Hematopoietic multipotent progenitor cell treated with erythropoietin and hydrocortisone succinate and interleukin-3 and kit ligand, for 6 days (in vitro differentiated cells): ENCODE data around the gene TSACC.
"Not testable (repeated sequence)": the region's sequence is repeated elsewhere in the genome, so short reads cannot be mapped to it uniquely, and the experiment has no call there.

Source experiments
- DNase-seq: peaks from one replicate; pipeline ENCODE4 v3.0.0-alpha.2; 2015

Gene TSACC

DNA sequence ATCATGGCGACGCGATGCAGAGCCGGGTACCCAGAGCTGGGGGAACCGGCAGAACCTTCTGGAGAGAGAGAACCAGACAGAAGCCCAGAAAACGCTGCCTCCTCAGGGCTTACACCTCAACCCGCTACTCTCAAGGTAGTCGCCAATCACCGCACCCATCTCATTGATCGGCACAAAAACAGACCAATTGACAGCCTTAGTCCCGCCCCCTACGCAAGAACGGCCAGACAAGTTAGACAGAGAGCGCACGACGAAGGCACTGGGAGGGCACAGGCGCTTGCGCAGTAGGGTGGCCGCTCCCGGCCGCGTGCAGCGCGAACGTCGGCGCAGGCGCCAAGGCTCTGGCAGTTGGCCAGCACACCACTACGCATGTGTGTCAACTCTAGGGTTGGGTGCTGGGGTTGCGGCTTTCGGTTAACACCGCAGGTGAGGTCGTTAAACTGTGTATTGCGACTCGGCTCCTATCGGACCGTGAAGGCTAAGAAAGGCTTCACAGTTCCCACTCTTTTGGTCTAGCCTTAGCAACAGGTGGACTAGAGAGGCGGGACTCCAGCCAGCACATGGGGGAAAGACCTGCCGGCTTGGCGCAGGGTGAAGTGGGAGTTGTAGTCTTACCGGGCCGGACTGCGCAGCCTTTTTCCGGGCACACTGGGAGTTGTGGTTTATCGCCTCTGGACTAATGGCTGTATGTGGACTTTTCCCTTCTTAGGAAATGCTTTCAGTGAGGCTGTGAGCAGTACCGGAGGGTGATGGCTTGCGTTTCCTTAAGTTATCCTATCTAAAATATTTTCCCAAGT is at the start of gene TSACC, which contains the start of gene CCT3:
Gene TSACC (plus strand): TSS at position 347 of the 797 bp plus-strand sequence. CDS start 1,232 bp downstream, outside the sequence.
Gene CCT3 (minus strand): TSS at position 113 of the 797 bp plus-strand sequence. CDS start 108 bp downstream, at position 5.
- DNase-seq: peak; percentile 100

DNA sequence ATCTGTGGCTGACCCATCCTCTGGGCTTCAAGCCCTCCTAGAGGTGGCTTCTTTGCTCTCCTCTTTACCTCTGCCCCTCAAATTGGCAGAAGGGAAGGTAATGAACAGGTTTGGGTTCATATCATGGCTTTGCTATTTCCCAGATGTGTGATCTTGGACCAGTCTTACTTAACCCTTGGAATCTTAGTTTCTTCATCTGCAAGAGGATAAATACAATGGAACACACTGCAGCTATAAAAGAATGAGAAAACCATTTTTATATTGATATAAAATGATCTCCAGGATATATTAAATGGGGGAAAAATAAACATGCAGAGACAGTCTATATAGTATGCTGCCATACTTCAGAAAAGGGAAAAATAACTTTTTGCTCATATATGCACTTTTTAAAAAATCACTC is 48.5 kb upstream of the TSACC start:
- DNase-seq: no peak

DNA sequence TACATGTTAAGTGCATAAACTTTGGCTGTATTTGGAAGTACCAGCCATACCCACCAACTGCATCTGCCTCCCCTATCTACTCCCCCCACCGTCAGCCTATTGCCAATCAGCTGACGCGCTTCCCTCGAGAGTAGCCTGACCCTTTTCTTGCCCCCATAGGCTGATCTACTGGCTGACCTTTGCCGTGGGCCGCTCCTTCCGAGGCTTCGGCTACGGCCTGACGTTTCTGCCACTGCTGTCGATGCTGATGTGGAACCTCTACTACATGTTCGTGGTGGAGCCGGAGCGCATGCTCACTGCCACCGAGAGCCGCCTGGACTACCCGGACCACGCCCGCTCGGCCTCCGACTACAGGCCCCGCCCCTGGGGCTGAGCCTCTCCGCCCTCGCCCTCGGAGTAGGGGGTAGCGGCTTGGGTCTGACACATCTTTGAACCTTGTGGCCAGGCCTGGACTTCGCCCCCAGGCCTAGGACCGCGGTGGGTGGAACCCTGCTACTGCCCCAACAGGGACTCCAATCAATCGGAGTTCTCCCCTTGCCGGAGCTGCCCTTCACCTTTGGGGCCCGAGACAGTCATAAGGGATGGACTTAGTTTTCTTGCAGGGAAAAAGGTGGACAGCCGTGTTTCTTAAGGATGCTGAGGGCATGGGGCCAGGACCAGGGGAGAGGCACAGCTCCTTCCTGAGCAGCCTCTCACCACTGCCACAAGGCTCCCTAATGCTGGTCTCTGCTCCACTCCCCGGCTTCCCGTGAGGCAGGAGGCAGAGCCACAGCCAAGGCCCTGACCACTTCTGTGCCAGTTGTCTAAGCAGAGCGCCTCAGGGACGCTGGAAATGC is 46.9 kb upstream of the TSACC start:
- DNase-seq: peak; percentile 91

DNA sequence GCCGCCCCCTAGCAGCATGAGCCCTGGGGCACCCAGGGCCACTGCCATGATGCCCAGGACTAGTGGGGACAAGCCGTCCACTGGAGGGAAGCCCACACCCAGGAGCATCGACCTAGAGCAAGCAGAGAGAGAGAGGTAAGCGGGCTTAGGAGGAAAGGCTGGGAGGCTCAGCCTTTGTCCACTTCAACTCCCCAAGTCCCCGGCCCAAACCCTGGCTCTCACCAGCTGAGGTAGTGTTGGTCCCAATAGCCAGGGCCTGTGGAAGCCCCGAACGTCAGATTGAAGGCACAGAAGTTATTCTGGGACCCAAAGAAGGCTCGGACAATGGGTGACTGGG is 45.3 kb upstream of the TSACC start:
- DNase-seq: no peak

DNA sequence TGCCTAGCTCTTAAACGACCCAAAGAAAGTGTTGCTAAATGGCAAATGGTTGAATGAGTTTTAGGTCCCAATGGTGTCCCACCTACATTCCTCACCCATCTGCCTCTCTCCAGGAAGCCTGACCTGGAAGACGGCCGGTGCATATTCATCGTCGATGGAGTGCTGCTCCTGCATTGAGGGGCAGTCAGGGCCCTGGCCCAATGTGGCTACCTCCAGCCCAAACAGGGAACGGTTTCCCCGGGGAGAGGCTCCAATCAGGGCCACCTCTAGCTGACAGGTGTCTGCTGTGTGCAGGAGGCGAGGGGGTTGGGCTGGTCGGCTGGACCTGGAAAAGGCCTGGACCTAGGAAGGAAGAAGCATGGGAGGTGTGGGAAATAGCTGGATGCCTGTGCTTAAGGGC is 44.4 kb upstream of the TSACC start:
- no peak for DNase-seq

DNA sequence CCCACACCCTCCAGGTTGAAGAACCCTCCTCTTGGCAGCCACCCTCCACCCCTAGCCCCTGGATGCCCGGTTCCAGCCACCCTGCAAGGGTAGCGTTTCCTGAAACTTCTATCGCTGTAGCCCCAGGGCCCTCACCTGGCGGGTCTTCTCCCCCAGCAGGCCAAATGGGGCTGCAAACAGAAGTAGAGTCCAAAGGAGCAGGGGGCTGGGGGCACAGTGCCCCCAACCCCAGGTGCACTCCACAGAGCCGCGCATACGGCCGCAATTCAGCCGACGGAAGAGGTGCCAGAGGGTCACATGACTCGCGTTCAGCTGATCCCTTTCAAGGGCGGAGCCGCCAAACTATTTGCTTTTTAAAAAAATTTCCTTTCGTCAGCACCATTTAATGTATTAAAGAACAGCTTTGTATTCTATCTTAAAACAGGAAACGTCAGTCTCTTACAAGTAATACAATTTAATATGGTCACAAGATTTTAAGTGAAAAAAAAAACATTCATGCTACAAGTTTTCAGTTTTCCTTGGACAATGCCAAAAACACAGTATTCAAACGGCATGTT is 42.9 kb upstream of the TSACC start, which contains the start of gene GLMP:
Gene GLMP (minus strand): TSS at position 289 of the 557 bp plus-strand sequence. CDS start 34 bp downstream, at position 255.
- peak; percentile 87 for DNase-seq

DNA sequence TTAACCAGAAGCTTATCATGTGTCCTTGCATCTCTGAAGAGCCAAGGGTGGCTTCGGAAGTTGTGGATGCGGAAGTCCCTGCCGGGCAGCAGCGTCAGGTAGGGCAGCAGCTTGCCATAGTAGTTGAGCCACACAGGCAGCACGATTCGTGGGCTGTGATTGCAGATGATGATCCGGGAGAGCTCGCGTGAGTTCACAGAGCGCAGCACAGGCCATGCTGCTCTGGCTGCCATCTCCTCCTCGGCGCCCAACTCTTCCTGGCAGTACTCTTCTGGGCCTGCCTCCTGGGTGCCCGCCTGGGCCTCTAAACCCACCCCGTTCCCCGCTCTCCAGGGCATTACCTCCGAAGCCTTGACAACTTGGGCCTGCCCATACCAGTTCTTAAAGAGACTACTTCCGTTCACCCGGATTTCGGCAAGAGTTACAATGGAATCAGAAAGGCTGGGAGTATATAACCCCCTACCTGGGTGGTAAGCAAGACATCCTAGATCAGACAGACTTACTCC is 39.4 kb upstream of the TSACC start, which contains the start of gene VHLL:
Gene VHLL (minus strand): TSS at position 456 of the 506 bp plus-strand sequence. CDS start 118 bp downstream, at position 338.
- no peak for DNase-seq

DNA sequence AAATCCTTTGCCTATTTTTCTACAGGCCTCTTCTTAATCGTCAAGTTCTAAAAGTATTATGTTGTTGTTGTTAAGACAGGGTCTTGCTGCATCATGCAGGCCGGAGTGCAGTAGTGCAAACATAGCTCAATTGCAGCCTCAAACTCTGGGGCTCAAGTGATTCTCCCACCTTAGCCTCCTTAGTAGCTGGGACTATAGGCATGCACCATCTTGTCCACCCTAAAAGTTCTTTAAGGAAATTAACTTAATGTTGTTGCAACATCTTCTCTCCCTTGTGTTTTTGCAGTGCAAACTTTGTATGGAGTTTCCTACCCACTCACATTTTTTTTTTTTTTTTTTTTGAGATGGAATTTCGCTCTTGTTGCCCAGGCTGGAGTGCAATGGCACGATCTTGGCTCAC is 35.1 kb upstream of the TSACC start:
- DNase-seq: no peak

DNA sequence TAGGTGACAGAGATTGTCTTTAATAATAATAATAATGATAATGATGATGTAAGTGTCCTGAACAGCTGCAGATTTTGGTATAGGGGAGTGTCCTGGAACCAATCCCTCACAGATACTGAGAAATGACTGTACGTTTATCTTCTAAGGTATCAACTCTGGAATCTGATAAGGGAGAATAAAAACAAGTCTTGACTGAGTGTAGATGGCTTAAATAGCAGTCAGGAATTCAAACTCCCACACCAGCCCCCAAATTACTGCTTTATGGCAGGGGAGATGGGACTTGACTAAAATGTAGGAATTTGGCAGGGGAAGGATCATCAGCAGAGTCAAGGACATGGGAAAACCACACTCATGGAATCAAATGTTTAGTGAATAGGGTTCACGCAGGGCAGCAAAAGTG is 33.1 kb upstream of the TSACC start:
- DNase-seq: no peak

DNA sequence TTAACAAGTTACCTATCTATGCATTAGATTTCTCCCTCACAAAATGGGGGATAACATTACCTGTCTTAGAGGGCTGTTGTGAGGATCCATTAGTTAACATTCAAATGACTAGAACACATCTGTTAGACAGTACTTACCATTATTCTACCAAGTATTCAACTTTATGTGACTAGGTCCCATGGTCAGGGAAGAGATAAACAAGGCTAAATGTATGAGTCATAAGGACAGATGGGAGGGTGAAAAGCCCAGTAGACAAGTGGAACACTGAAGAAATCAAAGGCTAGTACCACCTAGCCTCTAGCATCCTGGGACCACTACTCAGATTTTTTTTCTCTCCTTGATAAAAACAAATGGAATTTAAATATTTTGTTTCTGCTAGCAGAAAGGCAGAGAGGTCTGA is 30.2 kb upstream of the TSACC start:
- no peak for DNase-seq

DNA sequence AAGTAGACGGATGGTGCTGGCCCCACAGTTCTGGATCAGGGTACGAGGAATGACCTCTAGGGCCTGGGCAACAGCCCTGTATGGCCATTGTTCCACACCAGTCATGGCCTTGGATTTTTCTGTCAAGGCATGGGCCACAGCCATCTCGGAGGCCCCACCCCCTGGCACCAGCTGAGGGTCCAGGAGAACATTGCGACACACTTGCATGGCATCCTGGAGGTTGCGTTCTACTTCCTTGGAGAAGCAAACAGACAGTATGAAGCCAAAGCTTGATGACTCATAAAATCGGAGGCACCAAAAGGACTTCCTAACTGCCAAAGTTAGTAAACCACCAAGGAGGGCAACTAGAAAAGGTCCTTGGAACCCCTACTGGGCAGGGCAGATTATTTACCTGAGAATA is 27.4 kb upstream of the TSACC start:
- peak; percentile 23 for DNase-seq

DNA sequence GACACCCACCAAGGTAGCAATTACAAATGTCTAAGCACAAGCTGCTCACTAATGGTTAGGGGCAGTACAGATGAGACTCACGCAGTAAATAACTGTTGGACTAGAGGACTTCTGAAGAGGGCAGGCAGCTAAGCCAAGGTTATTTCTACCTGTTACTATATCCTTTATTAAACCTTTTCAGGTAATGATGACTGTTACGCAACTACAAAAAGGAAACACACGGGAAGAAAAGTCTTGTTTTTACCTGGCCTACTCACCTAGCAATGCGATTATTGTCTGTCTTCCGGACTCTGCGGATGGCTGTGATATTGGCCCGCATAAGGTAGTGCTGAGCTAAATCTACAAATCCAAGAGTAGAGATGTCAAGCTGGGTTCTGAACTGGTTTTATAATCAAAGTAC is 21.4 kb upstream of the TSACC start:
- no peak for DNase-seq

DNA sequence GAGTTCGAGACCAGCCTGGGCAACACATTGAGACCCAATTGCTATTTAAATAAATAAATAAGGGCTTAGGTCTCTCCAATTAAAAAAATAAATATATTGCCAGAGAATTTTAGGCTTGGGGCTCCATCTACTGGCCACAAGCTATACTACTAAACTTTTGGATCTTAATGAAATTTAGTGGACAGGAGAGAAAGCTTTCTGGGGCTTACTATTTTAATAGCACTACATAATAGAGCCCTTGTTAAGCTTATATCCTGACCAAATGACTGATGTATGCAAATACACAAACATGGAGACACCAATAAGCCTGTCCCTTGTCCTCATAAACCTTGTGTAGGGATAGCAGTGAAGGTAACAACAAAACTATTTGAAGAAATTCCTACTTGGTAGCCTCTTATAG is 18.7 kb upstream of the TSACC start:
- DNase-seq: peak; percentile 67

DNA sequence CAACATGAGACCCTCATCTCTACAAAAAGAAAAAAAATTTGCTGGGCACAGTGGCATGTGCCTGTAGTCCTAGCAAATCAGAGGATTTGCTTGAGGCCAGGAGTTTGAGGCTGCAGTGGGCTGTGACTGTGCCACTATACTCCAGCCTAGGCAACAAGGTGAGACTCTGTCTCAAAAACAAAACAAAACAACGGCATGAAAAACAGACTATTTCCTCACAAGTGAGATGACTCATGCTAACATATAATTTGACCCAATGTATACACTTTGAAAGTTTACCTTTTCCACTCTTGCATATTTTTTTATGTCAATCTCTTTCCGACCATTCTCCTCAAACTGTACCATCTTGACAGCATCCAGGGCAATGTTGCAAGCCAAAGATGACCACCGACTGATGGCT is 17.8 kb upstream of the TSACC start:
- no peak for DNase-seq

DNA sequence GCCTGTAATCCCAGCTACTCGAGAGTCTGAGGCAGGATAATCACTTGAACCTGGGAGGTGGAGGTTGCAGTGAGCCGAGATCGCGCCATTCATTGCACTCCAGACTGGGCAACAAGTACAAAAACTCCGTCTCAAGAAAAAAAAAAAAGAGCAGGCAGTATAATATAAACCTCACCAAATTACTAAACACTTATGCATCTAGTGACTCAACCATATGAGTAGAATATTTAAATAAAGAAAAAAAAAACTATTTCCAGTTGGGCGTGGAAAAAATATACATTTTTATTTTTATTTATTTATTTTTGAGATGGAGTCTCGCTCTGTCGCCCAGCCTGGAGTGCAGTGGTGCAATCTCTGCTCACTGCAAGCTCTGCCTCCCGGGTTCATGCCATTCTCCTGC is 15.1 kb upstream of the TSACC start:
- DNase-seq: not testable (repeated sequence)

DNA sequence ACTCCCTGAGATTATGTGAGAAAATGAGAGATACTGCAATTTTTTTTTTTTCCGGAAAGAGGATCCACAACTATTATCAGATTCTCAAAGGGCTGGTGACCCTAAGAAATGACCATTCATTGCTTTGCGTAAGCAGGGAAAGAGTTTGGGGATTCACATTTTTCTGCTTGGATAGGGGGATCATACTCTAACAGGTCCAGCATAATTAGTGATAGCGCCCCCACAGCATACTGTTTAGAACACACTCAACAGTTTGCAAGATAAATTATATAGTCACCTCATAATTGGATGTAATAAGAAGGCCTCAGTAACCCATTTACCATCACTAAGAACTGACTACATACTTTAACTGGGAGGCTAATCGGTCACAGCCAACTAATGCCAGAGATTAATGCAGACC is 2.1 kb upstream of the TSACC start:
- DNase-seq: peak; percentile 79

DNA sequence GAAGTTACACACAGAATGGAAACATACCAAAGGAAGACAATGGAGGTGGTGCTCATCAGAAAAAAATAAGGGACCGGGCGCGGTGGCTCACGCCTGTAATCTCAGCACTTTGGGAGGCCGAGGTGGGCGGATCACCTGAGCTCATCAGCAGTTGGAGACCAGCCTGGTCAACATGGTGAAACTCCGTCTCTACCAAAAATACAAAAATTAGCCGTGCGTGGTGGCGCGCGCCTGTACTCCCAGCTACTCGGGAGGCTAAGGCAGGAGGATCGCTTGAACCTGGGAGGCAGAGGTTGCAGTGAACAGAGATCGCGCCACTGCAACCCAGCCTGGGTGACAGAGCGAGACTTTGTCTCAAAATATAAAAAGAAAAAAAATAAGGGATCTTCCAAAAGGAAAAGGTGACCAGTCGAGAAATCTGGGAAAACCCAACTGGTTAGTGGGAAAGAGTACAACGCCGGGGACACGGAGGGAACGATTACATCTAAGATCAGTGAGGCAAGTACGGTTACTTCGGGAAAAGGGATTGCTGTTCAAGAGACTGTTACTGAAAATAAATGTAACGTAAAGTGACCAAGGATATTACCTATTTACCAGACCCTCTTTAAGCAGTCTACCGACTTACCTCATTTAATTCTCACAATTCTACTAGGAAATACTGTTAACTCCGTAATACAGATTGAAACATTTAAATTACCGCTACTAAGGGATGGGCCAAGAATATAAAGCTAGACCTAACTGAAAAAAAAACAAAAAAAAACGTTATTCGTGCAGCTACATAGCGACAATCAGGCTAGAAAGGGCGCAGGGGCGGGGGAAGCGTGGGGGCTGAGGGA is 1.1 kb upstream of the TSACC start:
- DNase-seq: no peak

DNA sequence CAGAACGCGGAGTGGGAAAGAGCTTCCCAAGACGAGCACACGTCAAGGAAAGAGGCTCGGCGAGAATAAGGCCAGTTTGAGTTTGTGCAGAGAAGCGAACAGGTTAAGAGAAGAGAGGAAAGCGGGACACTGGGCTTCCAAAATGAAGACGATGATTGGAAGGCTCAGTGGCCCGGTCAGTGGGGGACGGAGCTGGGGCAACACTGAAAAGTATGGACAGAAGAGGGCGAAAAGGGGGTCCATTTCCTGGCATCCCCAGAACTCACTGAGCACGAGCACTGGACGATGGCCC is 492 bp upstream of the TSACC start:
- DNase-seq: no peak

DNA sequence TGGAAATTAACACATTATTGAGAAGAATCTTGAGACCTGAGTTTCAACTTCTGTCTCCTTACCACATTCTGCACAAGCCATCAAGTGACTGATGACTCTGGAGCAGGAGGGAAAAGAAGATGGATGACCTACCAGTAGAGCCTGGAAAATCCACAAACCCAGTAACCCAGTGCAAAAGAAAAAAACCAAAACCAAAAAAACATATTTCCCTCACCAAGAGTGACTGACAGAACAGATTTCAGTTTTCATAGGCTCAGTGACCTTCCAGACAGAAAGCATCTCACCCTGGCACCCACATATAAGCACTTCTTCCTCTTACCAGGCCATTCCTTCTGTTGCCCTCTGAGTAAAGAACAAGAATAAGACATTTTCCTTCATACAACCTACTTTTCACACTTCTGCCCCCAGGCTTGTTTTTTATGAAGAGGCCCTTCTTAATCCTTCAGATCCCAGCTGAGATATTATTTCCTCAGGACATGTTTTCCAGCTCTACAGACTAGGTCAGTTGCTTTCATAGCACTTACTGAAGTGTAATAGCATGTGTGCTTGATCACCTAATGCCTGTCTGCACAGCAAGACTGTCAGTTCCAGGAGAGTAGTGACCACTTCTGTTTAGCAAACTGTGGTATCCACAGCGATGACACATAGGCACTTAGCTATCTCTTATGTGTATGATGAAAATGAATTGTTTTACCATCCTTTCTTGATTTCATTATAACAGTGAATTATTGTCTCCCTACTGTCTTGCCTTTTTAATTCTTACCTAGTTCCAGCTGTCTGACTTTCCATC is 4.0 kb downstream of the TSACC start:
- DNase-seq: no peak

DNA sequence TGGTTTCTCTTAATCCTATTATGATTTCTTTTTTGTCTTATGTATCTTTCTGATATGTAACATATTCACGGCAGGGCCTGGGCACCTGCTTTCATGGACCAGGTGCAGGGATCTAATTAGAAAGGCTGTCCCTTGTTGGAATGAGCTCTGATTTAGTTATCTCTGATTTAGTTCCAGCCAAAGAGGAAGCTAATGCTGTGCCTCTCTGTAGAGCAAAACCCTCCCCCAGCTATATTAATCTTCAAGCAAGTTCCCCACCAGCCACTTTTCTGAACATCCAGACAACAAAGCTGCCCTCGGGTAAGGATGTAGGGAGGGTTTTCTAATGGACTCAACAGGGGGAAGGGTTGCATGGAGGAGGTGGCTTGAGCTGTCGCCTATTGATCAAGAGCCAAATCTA is 6.1 kb downstream of the TSACC start:
- no peak for DNase-seq

DNA sequence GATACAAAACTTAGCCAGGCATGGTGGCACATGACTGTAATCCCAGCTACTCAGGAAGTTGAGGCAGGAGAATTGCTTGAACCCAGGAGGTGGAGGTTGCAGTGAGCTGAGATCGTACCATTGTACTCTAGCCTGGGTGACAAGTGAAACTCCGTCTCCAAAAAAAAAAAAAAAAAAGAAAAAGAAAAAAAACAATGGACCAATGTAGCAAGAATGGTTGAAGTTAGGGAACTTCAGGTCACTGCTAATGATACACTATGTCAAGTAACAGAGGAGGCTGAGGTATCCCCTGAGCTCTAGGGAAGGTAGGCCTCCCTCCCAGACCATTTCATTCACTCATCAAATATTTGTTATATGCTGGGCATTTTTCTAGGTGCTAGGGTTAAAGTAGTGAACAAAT is 7.7 kb downstream of the TSACC start:
- not testable (repeated sequence) for DNase-seq

DNA sequence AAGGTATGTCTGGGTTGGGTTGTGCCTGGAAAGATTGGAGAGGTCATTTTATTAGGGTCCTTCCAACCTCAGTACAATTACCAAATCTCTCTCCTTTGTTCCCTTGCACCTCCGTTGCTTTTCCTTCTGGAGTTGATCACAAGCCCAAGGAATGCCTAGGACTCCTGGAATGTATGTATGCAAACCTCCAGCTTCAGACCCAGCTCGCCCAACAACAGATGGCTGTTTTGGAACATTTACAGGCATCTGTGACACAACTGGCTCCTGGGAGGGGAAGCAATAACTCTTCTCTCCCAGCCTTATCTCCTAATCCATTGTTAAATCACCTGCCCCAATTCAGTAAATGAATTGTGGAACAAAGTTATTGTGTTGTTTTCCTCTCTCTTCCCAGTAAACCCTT is 8.3 kb downstream of the TSACC start:
- DNase-seq: no peak
